ENCODE data around the gene SERPINB8. TPM values are rescaled to one million over a fixed set of nuclear protein-coding genes. Genes with fewer than 3 reads are reported as not detected.

Gene SERPINB8
- total RNA-seq, 2 donors from 2014 or later, result 10.3 to 28.4 TPM

DNA sequence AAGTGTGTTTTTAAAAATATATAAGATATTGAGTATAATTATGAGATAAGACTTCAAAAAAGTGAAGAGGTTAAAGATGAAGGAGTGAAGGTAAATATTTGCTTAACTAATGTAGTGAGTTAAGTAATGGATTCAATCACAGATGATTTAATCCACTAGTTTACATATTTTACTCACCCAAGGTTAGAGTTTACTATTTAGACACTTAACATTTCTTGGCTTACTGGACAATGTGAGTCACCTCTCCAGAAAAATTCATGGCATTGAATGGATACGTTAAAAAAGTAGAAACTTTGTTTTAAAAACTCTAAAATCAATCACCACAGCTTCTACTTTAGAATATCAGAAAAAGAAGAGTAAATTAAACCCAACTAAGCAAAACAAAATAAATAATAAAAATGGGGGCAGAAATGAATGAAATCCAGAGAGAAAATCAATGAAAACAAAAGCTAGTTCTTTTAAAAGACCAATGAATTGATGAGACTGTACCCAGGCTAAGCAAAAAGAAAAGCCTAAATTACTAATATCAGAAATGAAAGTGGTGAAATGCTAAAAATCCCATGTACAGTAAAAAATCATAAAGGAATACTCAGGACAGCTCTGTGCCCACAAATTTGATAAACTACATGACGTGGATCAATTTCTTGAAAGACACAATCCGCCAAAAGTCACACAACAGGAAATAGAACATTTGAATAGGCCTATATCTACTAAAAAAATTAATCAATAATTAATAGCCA lies 22.7 kb upstream of the SERPINB8 start:
- no peaks in the 10 kb centered on the region for H3K27me3 ChIP-seq (replicated peaks; ENCODE audit: insufficient read depth)
- H3K4me3 ChIP-seq, result no peak overlapping the region
- peaks cover 0 to 13% of the 10 kb centered on the region in 2 donors for H3K4me1 ChIP-seq (ENCODE audit: control insufficient read depth in 1 of 2, low read depth in 2 of 2)
- H3K27ac ChIP-seq, result no peak overlapping the region
- no peaks in the 10 kb centered on the region for H3K36me3 ChIP-seq
- DNase-seq (ENCODE audit: low spot score) (no peak), ATAC-seq (ENCODE audit: insufficient number of reproducible peaks, low FRiP score, low read depth) (no peak)
- H3K9me3 ChIP-seq, result no peaks in the 10 kb centered on the region
- no peak for TF ChIP-seq CTCF (IDR thresholded peaks at IDR 0.05)

DNA sequence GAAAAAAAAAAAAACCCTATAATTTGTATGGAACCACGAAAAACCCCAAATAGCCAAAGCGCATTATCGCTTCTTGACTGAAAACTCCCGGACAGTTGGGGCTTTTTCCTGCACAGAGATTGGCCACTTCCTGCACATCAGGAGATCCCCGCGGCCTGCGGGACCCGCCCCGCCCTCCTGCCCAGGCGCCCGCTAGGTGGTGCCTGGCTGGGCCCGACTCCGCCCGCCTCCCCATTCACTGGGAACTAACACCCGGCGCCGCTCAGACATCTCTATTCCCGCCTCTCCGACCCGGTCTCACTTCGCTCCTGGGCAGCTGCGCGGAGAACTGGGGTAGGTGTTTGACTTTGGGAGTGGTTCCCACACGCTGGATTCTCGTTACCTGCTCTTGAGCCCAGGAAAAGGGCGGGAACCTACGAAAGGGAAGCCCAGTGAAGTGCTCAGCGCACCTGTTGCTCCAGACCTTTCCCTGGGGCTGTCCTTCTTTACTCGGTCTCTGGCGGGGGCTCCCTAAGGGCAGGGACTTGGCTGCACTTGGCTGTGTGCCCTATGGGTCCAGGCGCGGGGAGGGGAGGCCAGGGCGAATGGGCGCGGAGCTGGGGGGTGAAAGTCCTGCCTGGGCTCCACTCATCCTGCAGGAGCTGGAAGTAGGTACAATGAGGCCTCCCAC lies 20.7 kb upstream of the SERPINB8 start, which contains the start of gene HMSD:
Gene HMSD, plus strand, starts transcription at position 234 of the 670 bp plus-strand sequence. CDS start 4,155 bp downstream, outside the sequence.
- H3K27ac ChIP-seq, result no peak within 1 kb of the TSS
- peak within 1 kb of the TSS; percentile 66 for H3K4me3 ChIP-seq
- H3K9me3 ChIP-seq, result no peaks in the 10 kb centered on the region
- peak; percentile 45 for TF ChIP-seq CTCF (IDR thresholded peaks at IDR 0.05)
- peaks cover 0 to 13% of the 10 kb centered on the region in 2 donors for H3K4me1 ChIP-seq (ENCODE audit: control insufficient read depth in 1 of 2, low read depth in 2 of 2)
- no peak for DNase-seq (ENCODE audit: low spot score)
- H3K36me3 ChIP-seq, result no peaks in the 10 kb centered on the region
- no peaks in the 10 kb centered on the region for H3K27me3 ChIP-seq (replicated peaks; ENCODE audit: insufficient read depth)
- no peak for ATAC-seq (ENCODE audit: insufficient number of reproducible peaks, low FRiP score, low read depth)

GRCh38 chr18:63951302-63951705 lies 18.6 kb upstream of the SERPINB8 start:
- no peak for DNase-seq (ENCODE audit: low spot score)
- H3K36me3 ChIP-seq, result no peaks in the 10 kb centered on the region

DNA sequence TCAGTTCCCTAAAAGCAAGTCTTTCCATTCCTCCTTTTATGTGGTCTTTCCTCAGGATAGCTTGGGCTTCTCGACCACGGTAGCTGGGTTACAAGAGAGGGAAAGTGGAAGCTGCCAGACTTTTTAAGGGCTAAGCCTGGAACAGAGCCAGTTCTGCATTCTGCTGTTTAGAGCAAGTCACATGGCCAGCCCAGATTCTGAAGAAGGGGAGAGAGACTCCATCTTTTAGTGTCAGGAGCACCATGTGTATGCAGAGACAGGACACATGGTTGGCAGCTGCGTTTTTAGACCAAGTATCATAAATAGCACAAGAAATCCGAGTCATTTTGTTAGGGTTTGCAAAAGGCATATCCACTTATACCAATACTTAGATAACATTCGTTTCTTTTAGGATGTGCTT lies 16.1 kb upstream of the SERPINB8 start:
- no peak overlapping the region for H3K4me3 ChIP-seq
- no peaks in the 10 kb centered on the region for H3K36me3 ChIP-seq
- H3K9me3 ChIP-seq, result no peaks in the 10 kb centered on the region
- DNase-seq (ENCODE audit: low spot score) (no peak), ATAC-seq (ENCODE audit: insufficient number of reproducible peaks, low FRiP score, low read depth) (no peak)
- no peaks in the 10 kb centered on the region for H3K27me3 ChIP-seq (replicated peaks; ENCODE audit: insufficient read depth)
- H3K4me1 ChIP-seq (ENCODE audit: control insufficient read depth in 1 of 2, low read depth in 2 of 2), result peaks cover 0 to 10% of the 10 kb centered on the region in 2 donors
- no peak overlapping the region for H3K27ac ChIP-seq
- no peak for TF ChIP-seq CTCF (IDR thresholded peaks at IDR 0.05)

More at GRCh38 chr18:63951302-63951705, 18.6 kb upstream of the SERPINB8 start:
- no peaks in the 10 kb centered on the region for H3K9me3 ChIP-seq
- peaks cover 0 to 13% of the 10 kb centered on the region in 2 donors for H3K4me1 ChIP-seq (ENCODE audit: control insufficient read depth in 1 of 2, low read depth in 2 of 2)
- ATAC-seq (ENCODE audit: insufficient number of reproducible peaks, low FRiP score, low read depth), result no peak
- no peak overlapping the region for H3K27ac ChIP-seq
- no peak overlapping the region for H3K4me3 ChIP-seq
- TF ChIP-seq CTCF (IDR thresholded peaks at IDR 0.05), result no peak
- no peaks in the 10 kb centered on the region for H3K27me3 ChIP-seq (replicated peaks; ENCODE audit: insufficient read depth)

GRCh38 chr18:63956755-63957154 lies 13.1 kb upstream of the SERPINB8 start:
- no peak overlapping the region for H3K4me3 ChIP-seq
- no peak for DNase-seq (ENCODE audit: low spot score)

More at GRCh38 chr18:63956755-63957154, 13.1 kb upstream of the SERPINB8 start:
- no peaks in the 10 kb centered on the region for H3K36me3 ChIP-seq
- no peak for ATAC-seq (ENCODE audit: insufficient number of reproducible peaks, low FRiP score, low read depth)
- TF ChIP-seq CTCF (IDR thresholded peaks at IDR 0.05), result no peak
- H3K4me1 ChIP-seq (ENCODE audit: control insufficient read depth in 1 of 2, low read depth in 2 of 2), result no peaks in the 10 kb centered on the region
- no peaks in the 10 kb centered on the region for H3K27me3 ChIP-seq (replicated peaks; ENCODE audit: insufficient read depth)
- H3K9me3 ChIP-seq, result no peaks in the 10 kb centered on the region
- no peak overlapping the region for H3K27ac ChIP-seq
